NCI-H1436 (cell line): ENCODE data around the gene CYP2C19.
"Not testable (repeated sequence)": the region's sequence is repeated elsewhere in the genome, so short reads cannot be mapped to it uniquely, and the experiment has no call there.

ENCODE experiments used
- DNase-seq: peaks from one replicate; lab custom pipeline; 2025; lab: John Stamatoyannopoulos, UW

CYP2C19 gene

GRCh38 chr10:94879214-94879613 lies 116.7 kb downstream of the CYP2C19 start:
- DNase-seq, result no peak

- no peak for DNase-seq
Observed at GRCh38 chr10:94889123-94889522, 126.6 kb downstream of the CYP2C19 start.

- DNase-seq, result no peak
Observed at GRCh38 chr10:94890264-94891022, 128.0 kb downstream of the CYP2C19 start.

- DNase-seq, result not testable (repeated sequence)
Observed at GRCh38 chr10:94898414-94898813, 135.9 kb downstream of the CYP2C19 start.

GRCh38 chr10:94902080-94902479 lies 139.6 kb downstream of the CYP2C19 start:
- DNase-seq, result no peak

- no peak for DNase-seq
Observed at GRCh38 chr10:94902570-94902969, 140.1 kb downstream of the CYP2C19 start.
